Suppressor macrophage treated with lipopolysaccharide for 1 hour (primary cell): ENCODE results near the gene SH3RF3.

Experiments used
- DNase-seq, 3 donors: peaks; one replicate each; pipeline ENCODE4 v3.0.0-alpha.2; 2020 to 2022

The SH3RF3 gene

GRCh38 chr2:109513749-109514588 is 385.0 kb downstream of the SH3RF3 start:
- peak; percentile 65 to 73 (median 68) for DNase-seq

DNA sequence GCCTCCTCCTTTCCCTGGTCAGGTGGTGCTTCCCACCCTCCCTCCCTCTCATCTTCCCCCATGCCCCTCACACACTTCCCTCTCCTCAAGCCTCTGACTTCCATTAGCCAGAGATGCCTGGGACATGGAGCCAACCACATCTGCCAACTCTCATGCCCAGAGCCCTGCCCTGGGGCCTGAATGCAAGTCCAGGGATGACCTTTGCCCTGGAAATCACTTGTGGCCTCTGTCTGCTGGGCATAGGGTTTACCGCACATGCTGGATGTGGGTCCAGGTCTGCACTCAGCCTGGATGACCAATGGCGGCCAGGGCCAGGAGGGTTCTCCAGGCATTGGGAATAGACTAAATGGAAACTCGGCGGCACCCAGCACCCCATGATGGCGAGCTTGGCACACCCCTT is 385.9 kb downstream of the SH3RF3 start:
- no peak for DNase-seq

DNA sequence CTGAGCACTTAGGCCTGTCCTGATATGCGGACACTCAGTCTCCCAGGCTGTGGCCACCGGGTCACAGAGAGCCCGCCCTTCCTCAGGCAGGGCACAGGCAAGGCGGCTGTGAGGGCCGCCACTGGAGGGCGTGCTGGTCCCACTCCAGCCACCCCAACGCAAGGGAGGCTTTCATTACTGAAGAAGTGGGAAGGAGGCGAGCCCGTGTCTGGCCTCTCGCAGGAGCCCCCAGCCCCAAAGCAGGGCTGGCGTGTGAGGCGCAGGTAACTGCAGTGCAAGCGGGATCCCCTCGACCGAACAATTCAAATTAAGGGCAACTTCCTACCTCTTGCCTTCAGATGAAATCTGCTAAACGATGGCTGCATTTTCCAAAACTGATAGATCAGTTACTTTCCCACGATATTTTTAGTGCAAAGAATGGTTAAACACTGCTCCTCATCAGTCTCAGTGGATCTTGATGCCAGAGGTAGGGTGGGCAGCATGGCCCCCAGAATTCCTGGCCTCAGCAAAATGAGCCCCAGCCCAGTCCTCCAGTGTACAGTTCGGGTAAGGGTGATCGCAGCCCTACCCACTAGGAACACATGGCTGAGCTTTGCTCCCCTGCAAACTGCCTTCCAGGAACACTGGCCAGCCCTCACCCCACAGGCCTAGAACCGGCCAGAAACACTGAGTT is 387.6 kb downstream of the SH3RF3 start:
- peak; percentile 30 to 68 (median 53) for DNase-seq

DNA sequence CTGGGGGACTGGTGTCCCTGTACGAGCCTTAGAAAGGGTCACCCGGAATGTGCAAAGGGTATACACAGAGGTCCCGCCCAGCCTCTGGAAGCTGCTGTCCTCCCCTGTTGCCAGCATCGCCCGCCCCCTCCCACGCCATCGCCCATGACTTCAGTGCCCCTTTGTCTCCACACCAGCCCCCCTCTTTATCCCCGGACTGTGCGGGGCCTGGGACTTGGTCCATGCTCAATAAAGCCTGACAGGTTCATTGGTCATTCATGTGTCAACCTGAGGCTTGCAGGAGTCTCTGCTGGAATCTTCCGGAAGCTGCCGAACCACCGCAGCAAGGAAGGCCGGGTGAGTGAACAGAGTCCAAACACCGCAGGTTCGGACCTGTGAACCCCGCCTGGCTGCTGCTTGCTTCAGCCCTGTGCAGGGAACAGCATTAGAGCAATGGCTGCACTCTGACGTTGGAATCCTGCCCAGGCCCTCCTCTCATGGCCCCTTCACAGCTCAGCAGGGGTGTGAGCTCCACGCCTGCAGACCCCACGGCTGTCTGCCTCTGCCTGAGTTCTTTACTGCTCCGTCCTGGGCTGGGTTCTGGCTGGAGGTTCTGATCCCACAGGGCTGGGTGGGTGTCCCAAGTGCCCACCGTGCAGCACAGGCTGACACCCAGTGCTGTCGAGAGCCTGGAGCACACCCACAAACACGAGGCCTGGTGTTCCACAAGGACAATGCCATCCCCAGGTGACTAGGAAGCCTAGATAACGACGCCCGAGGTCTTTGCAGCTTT is 388.3 kb downstream of the SH3RF3 start:
- no peak for DNase-seq

GRCh38 chr2:109519513-109519912 is 390.5 kb downstream of the SH3RF3 start:
- DNase-seq, result no peak

GRCh38 chr2:109521233-109522062 is 392.4 kb downstream of the SH3RF3 start:
- DNase-seq, result no peak

DNA sequence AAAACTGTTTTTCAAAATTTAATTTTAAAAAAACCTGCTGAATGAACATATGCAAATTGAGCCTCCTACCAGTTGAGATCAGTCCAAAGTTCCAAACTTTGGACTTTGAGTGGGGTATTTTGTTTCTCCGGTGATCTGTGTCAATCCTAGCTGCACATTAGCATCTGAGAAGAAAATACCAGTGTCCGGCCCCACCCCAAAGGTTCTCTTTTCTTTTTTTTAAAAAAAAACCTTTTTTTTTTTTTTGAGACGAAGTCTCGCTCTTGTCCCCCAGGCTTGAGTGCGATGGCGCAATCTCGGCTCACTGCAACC is 393.0 kb downstream of the SH3RF3 start:
- DNase-seq, result no peak

DNA sequence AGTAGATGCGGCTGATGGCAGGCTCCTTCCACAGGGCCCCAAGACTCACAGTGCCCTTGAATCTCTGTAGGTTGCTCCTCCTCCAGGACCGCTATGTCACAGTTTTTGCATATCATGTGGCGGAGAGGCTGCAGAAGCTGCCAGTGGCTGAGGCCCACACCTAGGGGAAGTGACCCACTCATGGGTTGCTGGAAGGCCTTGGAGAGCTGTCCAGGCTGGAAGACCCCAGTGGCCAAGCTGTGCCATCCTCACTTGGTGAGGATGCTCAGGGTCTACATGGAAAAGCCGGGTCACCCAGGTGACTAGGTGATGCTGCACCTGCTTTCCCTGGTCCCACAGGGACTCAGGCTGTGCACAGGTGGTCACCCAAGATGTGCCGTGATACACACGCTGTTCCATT is 394.1 kb downstream of the SH3RF3 start:
- no peak for DNase-seq

DNA sequence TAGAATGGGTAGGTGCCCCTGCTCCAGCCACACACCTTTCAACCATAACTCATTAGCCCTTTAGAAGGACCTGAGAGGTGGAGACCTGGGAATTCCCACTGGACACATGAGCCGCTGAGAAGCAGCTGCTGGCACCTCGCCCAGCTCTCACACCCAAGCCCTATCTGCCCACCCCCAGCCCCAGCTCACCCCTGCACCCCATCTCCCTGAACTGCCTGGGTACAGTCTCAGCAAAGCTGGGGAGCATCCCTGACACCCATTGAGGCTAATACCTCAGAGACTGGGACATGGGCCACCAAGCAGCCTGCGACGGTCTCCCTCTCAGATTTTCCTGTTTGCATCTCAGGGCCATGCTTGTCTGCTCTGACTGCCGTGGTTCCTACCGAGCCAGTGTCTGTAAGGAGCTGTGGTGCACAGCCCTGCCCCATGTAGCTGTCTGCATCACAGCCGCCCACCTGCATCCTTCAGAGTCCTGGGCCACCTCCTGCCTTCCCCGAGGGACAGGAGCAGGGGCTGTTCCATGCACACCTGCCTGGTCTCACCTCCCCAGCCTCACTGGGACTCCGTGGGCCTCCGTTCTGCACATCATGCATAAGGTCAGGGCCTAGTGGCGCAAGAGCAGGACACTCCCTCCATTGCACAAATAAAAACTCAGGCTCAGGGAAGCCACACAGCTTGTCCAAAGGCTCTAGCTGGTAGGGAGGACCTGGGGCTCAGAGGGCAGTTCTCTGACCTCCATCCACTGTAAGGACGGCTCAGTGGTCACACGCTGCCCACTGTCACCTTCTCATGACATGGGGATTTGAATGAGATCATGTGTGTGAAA is 394.7 kb downstream of the SH3RF3 start:
- DNase-seq, result no peak

- no peak for DNase-seq
Measured at GRCh38 chr2:109525836-109526235, 396.8 kb downstream of the SH3RF3 start.

DNA sequence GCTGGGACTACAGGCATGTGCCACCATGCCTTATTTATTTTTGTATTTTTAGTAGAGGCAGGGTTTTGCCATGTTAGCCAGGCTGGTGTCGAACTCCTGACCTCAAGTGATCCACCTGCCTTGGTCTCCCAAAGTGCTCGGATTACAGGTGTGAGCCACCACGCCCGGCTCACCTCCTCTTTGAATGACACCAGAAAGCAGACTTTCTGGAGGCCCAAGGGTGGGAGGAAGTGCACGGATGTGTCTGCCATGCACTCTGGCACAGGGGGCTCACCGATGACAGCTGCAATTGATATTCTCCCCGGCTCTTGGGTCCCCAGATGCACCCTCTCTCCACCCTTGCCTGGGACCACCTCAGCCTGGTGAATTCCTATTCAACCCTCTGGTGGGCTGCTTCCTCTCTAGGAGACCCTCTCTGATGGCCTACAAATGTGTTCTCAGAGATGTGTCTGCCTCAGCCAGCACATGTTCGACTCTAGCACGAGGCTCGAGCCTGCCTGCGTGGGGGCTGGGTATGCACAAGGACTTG is 397.5 kb downstream of the SH3RF3 start:
- no peak for DNase-seq

DNA sequence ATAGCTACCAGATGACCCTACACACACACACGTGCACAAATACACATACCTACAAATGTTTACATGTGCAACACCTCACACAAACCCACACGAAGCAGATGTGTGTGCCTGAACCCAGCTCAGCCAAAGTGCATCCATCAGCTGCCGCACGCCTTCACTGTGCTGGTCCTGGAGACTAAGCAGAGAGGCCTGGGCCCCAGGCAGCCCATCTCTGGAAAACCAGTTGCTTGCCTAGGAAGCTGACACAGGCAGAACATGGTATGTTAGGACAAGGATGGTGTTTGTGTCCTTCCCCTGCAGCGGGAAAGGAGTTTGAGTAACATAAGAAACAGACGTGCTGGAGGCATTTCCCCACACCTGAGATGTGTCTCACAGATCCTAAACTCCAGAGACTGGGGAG is 398.1 kb downstream of the SH3RF3 start:
- no peak for DNase-seq

- no peak for DNase-seq
Measured at GRCh38 chr2:109527846-109528705, 399.1 kb downstream of the SH3RF3 start.

GRCh38 chr2:109528811-109529501 is 400.0 kb downstream of the SH3RF3 start:
- DNase-seq, result no peak

DNA sequence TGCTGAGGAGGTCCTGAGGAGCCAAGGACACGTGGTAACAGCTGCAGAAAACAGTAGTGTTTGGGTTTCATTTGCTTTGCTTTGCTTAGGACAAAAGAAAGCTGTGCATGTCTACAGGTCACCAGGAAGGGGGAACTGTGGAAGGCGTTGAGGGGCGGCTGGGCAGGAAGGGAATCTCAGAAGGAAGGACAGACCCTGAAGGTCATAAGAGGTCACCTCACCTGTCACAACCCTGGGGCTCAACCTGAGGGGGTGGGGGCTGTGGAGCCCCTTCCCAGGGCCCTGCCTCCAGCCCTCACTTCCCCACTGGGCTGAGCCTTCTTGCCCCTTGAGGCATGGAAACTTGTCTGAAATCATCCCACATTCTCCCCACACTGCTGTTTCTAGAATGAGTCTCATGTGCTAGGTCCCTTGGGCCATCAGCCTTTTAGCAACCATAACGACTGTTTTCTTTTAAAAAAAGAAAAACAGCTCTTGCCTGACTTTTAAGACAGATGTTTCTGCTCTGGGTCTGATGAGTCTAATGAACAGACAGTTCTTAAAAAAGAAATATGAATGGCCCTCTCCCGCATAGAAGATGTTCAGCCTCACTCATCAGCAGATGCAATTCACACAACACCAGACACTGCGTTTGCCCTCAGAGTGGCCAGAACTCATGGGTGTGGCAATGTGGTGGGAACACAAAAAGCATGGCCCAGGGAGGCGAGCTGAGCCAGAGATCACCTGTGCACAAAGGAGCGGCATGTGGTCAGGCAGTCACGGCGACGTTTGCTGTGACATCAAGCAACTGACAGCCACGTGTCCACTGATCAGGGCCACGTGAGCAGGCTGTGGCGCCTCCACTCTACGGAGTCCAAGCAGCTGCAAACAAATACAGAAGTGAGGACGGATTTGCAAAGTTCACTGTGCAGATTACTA is 400.8 kb downstream of the SH3RF3 start:
- no peak for DNase-seq

- no peak for DNase-seq
Measured at GRCh38 chr2:109530712-109531111, 401.7 kb downstream of the SH3RF3 start.

GRCh38 chr2:109531221-109531620 is 402.2 kb downstream of the SH3RF3 start:
- DNase-seq, result no peak

- no peak for DNase-seq
Measured at GRCh38 chr2:109531896-109532727, 403.1 kb downstream of the SH3RF3 start.
